ENCODE data around the gene PASK.

The PASK gene

DNA sequence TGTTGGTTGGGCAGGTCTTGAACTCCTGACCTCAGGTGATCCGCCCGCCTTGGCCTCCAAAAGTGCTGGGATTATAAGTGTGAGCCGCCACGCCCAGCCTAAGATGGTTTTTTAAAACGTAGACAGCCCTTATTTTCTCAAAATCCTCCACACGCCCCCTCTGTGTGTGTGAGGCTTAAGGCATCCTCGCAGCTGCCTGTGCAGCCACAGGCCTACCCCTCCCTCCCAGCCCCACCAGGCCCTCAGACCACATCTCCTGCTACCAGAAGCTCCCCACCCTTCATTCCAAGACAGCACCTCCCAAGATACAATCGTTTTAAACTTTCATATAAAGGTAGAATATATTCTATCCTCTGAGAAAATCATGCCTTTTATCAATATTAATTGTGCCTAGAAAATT is 44.0 kb upstream of the PASK start:
- Histone ChIP-seq H3K27ac (no peak overlapping the region), H3K4me3 (ENCODE audit: low read depth, low read length) (no peak overlapping the region), H3K36me3 (replicated peaks) (no peaks in the 10 kb centered on the region), H3K27me3 (replicated peaks) (no peaks in the 10 kb centered on the region)
- in situ Hi-C loops (cut with HindIII; ENCODE audit: low pct_ligation_motif_present, low sequenced_read_pairs): no loop called here
- TF ChIP-seq, protein P1, sequence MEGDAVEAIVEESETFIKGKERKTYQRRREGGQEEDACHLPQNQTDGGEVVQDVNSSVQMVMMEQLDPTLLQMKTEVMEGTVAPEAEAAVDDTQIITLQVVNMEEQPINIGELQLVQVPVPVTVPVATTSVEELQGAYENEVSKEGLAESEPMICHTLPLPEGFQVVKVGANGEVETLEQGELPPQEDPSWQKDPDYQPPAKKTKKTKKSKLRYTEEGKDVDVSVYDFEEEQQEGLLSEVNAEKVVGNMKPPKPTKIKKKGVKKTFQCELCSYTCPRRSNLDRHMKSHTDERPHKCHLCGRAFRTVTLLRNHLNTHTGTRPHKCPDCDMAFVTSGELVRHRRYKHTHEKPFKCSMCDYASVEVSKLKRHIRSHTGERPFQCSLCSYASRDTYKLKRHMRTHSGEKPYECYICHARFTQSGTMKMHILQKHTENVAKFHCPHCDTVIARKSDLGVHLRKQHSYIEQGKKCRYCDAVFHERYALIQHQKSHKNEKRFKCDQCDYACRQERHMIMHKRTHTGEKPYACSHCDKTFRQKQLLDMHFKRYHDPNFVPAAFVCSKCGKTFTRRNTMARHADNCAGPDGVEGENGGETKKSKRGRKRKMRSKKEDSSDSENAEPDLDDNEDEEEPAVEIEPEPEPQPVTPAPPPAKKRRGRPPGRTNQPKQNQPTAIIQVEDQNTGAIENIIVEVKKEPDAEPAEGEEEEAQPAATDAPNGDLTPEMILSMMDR (IDR thresholded peaks at IDR 0.05; ENCODE audit: low read depth, low read length, missing control alignments): no peak
- no peak for DNase-seq

DNA sequence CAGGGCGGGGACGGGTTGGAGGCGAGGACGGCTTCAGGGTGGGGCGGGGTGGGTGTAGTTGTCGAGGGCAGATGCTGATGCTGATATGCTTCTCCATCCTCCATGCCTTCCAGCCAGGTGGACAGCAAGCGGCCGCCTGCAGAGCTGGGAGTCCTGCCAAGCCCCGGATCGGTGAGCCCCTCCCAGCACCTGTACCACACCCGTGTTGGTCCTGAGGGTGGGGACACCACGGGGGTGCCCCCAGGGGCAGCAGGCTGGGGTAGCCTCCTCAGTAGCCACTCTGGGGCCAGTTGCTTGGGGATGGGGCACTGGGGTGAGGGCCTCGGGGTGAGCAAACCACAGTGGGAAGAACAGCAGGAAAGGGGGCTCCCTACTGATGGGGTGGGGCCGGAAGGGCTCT is 41.8 kb upstream of the PASK start:
- no peak overlapping the region for H3K4me3 ChIP-seq (ENCODE audit: low read depth, low read length)
- in situ Hi-C loops (cut with HindIII; ENCODE audit: low pct_ligation_motif_present, low sequenced_read_pairs): no loop called here
- TF ChIP-seq, protein P1 (IDR thresholded peaks at IDR 0.05; ENCODE audit: low read depth, low read length, missing control alignments): no peak

DNA sequence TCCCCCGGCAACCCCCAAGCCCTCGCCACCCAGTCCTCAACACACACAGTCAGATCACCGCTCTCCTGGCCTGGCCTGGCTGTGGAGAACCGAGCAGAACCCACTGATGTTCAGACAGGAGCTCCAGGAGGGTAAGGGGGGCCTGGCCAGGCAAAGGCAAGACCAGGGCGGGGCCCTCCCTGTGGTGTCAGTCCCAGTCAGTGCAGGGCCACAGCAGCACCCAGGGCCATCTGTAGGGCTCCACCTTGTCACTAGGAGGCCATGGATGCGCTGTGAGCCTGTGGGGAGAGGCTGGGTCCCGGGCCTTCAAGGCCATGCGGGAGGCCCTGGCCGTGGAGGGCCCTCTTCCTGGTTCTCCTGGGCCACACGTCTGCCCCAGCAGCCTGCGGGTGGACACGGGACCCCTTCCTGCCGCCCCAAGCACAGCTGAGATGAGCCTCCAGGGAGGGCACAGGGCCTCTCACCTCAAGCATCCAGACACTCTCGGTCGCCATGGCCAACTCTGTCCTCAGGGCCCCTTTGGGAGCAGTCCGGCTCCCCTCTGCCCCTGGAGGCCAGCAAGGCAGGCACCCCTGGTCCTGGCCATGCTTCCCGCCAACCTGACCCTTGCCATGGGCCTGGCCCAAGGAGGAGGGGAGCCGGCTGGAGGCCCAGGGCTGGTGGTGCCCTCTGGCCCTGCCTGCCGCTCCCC is 41.2 kb upstream of the PASK start:
- Histone ChIP-seq H3K4me3 (ENCODE audit: low read depth, low read length) (no peak overlapping the region), H3K36me3 (replicated peaks) (no peaks in the 10 kb centered on the region), H3K27me3 (replicated peaks) (no peaks in the 10 kb centered on the region), H3K27ac (no peak overlapping the region)
- TF ChIP-seq, protein P1 (IDR thresholded peaks at IDR 0.05; ENCODE audit: low read depth, low read length, missing control alignments): no peak
- in situ Hi-C loops (cut with HindIII; ENCODE audit: low pct_ligation_motif_present, low sequenced_read_pairs): no loop called here
- no peak for DNase-seq

More for the DNA sequence above, 41.8 kb upstream of the PASK start:
- DNase-seq: no peak
- no peak overlapping the region for H3K27ac ChIP-seq
- H3K27me3 ChIP-seq (replicated peaks): no peaks in the 10 kb centered on the region
- H3K36me3 ChIP-seq (replicated peaks): no peaks in the 10 kb centered on the region

DNA sequence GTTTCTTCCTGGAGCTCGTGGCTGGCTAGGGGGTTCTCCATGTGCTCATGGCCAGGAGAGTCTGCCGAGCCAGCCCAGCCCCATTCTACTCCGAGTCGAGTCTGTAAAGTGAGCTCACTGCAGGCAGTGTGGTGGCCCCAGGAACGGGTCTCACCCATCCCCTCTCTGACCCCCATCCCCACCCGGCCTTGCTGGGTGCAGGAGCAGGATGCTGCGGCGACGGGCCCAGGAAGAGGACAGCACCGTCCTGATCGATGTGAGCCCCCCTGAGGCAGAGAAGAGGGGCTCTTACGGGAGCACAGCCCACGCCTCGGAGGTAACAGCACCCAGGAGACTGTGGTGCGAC is 40.6 kb upstream of the PASK start:
- no peak overlapping the region for H3K27ac ChIP-seq
- no peaks in the 10 kb centered on the region for H3K27me3 ChIP-seq (replicated peaks)
- no peaks in the 10 kb centered on the region for H3K36me3 ChIP-seq (replicated peaks)
- in situ Hi-C loops (cut with HindIII; ENCODE audit: low pct_ligation_motif_present, low sequenced_read_pairs): no loop called here
- DNase-seq: no peak
- TF ChIP-seq, protein P1 (IDR thresholded peaks at IDR 0.05; ENCODE audit: low read depth, low read length, missing control alignments): no peak
- no peak overlapping the region for H3K4me3 ChIP-seq (ENCODE audit: low read depth, low read length)

DNA sequence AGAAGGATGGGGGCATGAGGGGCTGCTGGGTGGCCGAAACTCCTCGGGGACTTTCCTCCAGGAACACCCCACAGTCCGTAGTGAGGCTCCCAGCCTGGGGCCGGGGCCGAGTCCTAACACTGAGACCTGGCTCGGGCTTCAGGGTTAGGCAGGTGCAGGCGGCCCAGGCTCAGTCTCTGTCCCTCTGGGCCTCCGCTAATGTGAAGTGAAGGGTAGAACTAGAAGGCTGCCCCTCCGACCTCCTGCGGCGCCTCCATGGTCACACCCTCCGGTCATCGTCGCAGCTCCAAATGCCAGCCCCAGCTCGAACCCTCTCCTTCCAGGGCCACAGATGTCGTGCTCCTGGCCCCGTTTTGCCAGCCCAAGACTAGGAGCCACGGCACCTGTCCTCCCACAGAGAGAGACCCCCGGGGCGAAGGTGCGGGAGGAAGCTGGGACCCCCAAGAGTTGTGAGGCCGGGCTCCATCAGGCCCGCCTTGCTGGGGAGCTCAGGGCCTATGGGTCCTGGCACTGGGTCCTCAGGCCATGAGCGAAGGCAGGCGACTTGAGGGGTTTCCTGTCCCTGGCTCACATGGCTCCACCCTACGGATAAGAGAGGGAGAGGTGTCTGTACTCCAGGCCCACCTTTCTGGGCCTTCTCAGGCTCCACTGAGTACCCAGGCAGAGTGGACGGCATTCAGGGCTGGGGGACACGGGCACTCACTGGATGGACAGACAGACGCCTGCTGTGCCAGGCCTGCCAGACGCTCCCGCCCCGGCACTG is 40.0 kb upstream of the PASK start:
- Histone ChIP-seq H3K27ac (no peak overlapping the region), H3K4me3 (ENCODE audit: low read depth, low read length) (no peak overlapping the region), H3K36me3 (replicated peaks) (no peaks in the 10 kb centered on the region), H3K27me3 (replicated peaks) (no peaks in the 10 kb centered on the region)
- in situ Hi-C loops (cut with HindIII; ENCODE audit: low pct_ligation_motif_present, low sequenced_read_pairs): no loop called here
- TF ChIP-seq, protein P1 (IDR thresholded peaks at IDR 0.05; ENCODE audit: low read depth, low read length, missing control alignments): no peak
- DNase-seq: no peak
